ENCODE data around the gene ABCC11.
"Not testable (repeated sequence)": the region's sequence is repeated elsewhere in the genome, so short reads cannot be mapped to it uniquely, and the experiment has no call there.

ABCC11 gene

GRCh38 chr16:48188449-48189102 is 58.8 kb downstream of the ABCC11 start:
- Histone ChIP-seq H3K4me3 (ENCODE audit: low read depth, low read length) (no peak overlapping the region), H3K9me3 (no peaks in the 10 kb centered on the region), H3K4me1 (no peaks in the 10 kb centered on the region), H3K27me3 (no peaks in the 10 kb centered on the region), H3K36me3 (no peaks in the 10 kb centered on the region)
- TF ChIP-seq CTCF (IDR thresholded peaks at IDR 0.05; ENCODE audit: low read depth, low read length): no peak
- no peak for DNase-seq

GRCh38 chr16:48187779-48188178 is 59.6 kb downstream of the ABCC11 start:
- no peaks in the 10 kb centered on the region for H3K27me3 ChIP-seq
- no peak for DNase-seq
- no peaks in the 10 kb centered on the region for H3K4me1 ChIP-seq
- TF ChIP-seq CTCF (IDR thresholded peaks at IDR 0.05; ENCODE audit: low read depth, low read length): no peak
- H3K4me3 ChIP-seq (ENCODE audit: low read depth, low read length): no peak overlapping the region
- H3K9me3 ChIP-seq: no peaks in the 10 kb centered on the region
- H3K36me3 ChIP-seq: no peaks in the 10 kb centered on the region

- no peak for DNase-seq
- Histone ChIP-seq H3K36me3 (no peaks in the 10 kb centered on the region), H3K27me3 (no peaks in the 10 kb centered on the region), H3K4me1 (no peaks in the 10 kb centered on the region), H3K4me3 (ENCODE audit: low read depth, low read length) (no peak overlapping the region), H3K9me3 (no peaks in the 10 kb centered on the region)
- TF ChIP-seq CTCF (IDR thresholded peaks at IDR 0.05; ENCODE audit: low read depth, low read length): no peak
Observed at GRCh38 chr16:48184681-48185080, 62.7 kb downstream of the ABCC11 start.

- DNase-seq: no peak
- Histone ChIP-seq H3K4me1 (no peaks in the 10 kb centered on the region), H3K36me3 (no peaks in the 10 kb centered on the region), H3K9me3 (no peaks in the 10 kb centered on the region), H3K27me3 (no peaks in the 10 kb centered on the region), H3K4me3 (ENCODE audit: low read depth, low read length) (no peak overlapping the region)
- TF ChIP-seq CTCF (IDR thresholded peaks at IDR 0.05; ENCODE audit: low read depth, low read length): no peak
Observed at GRCh38 chr16:48182979-48183537, 64.3 kb downstream of the ABCC11 start.

GRCh38 chr16:48181746-48182520 is 65.4 kb downstream of the ABCC11 start:
- H3K27me3 ChIP-seq; H3K9me3 ChIP-seq; H3K4me3 ChIP-seq (ENCODE audit: low read depth, low read length); H3K36me3 ChIP-seq; H3K4me1 ChIP-seq; DNase-seq: not testable (repeated sequence)

GRCh38 chr16:48180868-48181480 is 66.4 kb downstream of the ABCC11 start:
- Histone ChIP-seq H3K36me3 (no peaks in the 10 kb centered on the region), H3K4me1 (no peaks in the 10 kb centered on the region), H3K27me3 (no peaks in the 10 kb centered on the region), H3K4me3 (ENCODE audit: low read depth, low read length) (no peak overlapping the region), H3K9me3 (no peaks in the 10 kb centered on the region)
- no peak for TF ChIP-seq CTCF (IDR thresholded peaks at IDR 0.05; ENCODE audit: low read depth, low read length)
- DNase-seq: no peak

All from BE2C (cell line).